Urothelium cell line (cell line): ENCODE measurements around the gene EEA1.

Experiments
- DNase-seq: peaks from one replicate; pipeline ENCODE4 v3.0.0; 2011; ENCODE audit warnings: low spot score, mixed read lengths
- FAIRE-seq: peaks from 2 replicates; lab custom pipeline; 2011; peaks lifted over from hg19 to GRCh38; lab: Jason Lieb, UNC

EEA1 gene

GRCh38 chr12:92721130-92721529, 208.0 kb downstream of the EEA1 start:
- DNase-seq (no peak), FAIRE-seq (no peak)
